ENCODE measurements around the gene PUS10.
"Not testable (repeated sequence)": the region's sequence is repeated elsewhere in the genome, so short reads cannot be mapped to it uniquely, and the experiment has no call there.

Gene PUS10

DNA sequence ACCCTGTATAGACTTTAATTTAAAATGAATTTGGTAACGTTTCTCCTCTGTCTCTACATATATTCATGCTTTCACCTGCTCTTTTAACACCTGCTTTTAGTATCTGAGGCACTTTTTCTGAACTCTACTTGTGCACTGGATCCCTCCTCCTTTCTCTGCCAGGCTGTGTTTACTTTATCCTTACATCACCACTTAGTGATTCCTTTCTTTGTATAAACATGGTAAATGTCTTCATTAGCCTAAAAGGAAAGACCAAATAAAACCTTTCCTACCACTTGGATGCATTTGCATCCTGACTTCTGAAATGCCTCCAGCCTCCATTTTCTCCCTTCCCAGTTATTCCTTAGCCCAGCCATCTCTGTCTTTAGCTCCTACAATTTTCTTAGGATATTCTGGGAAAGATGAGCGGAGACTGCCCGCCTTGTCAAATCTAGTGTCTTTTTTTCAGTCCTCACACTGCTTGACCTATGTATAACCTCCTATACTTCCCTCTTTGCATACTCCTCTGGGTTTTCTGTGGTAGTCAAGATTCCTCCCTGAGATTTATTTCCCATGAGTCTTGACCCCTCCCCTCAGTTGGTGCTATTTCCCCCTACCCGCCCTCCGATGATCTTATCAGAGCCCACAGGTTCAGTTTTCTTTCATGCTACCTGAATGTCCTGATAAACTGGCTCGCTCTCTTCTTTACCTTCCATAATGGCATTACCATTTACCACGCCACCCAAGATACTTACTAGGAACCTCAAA, 91.9 kb downstream of the PUS10 start:
- Histone ChIP-seq H4K91ac (ENCODE audit: low read depth, low read length, poor library complexity) (no peak overlapping the region), H3K4ac (ENCODE audit: low read length) (no peak overlapping the region), H3K9ac (ENCODE audit: low read depth, low read length, poor library complexity) (no peak overlapping the region), H3K14ac (ENCODE audit: low read length) (no peak overlapping the region), H2BK15ac (ENCODE audit: low read length) (no peak overlapping the region), H3K36me3 (replicated peaks in 1 of 2; ENCODE audit: control insufficient read depth in 2 of 2, insufficient read depth in 2 of 2, low read length in 2 of 2) (peaks cover 4 to 43% of the 10 kb centered on the region in 2 donors), H3K27ac (replicated peaks; ENCODE audit: low read length) (no peak overlapping the region), H2AFZ (ENCODE audit: low read length) (no peak overlapping the region), H3K9me3 (replicated peaks in 1 of 2; ENCODE audit: control insufficient read depth in 2 of 2, insufficient read depth in 1 of 2, low read depth in 1 of 2, low read length in 2 of 2) (no peaks in the 10 kb centered on the region), H3K4me3 (ENCODE audit: low read length in 2 of 2) (no peak overlapping the region), H3K23ac (ENCODE audit: low read depth, low read length, poor library complexity) (no peak overlapping the region), H3K79me1 (ENCODE audit: low read depth, low read length) (no peaks in the 10 kb centered on the region), H3K4me1 (ENCODE audit: control insufficient read depth in 2 of 2, insufficient read depth in 1 of 2, low read depth in 1 of 2, low read length in 2 of 2) (no peaks in the 10 kb centered on the region), H2BK12ac (ENCODE audit: low read length) (no peak overlapping the region), H3K27me3 (ENCODE audit: control insufficient read depth in 3 of 3, insufficient read depth in 3 of 3, low read depth in 1 of 3, low read length in 3 of 3) (no peaks in the 10 kb centered on the region), H2BK5ac (ENCODE audit: low read length) (no peak overlapping the region), H3K4me2 (ENCODE audit: insufficient read depth, low read length, poor library complexity, severe bottlenecking) (no peak overlapping the region), H2BK120ac (ENCODE audit: low read depth, low read length) (no peak overlapping the region), H2AK5ac (ENCODE audit: low read depth, low read length) (no peak overlapping the region), H3K18ac (ENCODE audit: low read length) (no peak overlapping the region), H4K8ac (ENCODE audit: low read depth, low read length) (no peak overlapping the region)
- DNase-seq (ENCODE audit: low spot score), result no peak
- no CpG with 5 or more reads among the region's 7 CpGs for WGBS, 2 donors (ENCODE audit: extremely low coverage in 2 of 2, insufficient read length in 2 of 2, insufficient replicate concordance in 1 of 2)

- H3K14ac ChIP-seq (ENCODE audit: low read length), result no peak overlapping the region
- no peak overlapping the region for H2BK120ac ChIP-seq (ENCODE audit: low read depth, low read length)
- H4K8ac ChIP-seq (ENCODE audit: low read depth, low read length), result no peak overlapping the region
- no peaks in the 10 kb centered on the region for H3K79me1 ChIP-seq (ENCODE audit: low read depth, low read length)
- H3K9me3 ChIP-seq (replicated peaks in 1 of 2; ENCODE audit: control insufficient read depth in 2 of 2, insufficient read depth in 1 of 2, low read depth in 1 of 2, low read length in 2 of 2), result no peaks in the 10 kb centered on the region
- H3K9ac ChIP-seq (ENCODE audit: low read depth, low read length, poor library complexity), result no peak overlapping the region
- H2BK15ac ChIP-seq (ENCODE audit: low read length), result no peak overlapping the region
- no peak overlapping the region for H2AFZ ChIP-seq (ENCODE audit: low read length)
- H3K4me3 ChIP-seq (ENCODE audit: low read length in 2 of 2), result no peak overlapping the region
- H2BK12ac ChIP-seq (ENCODE audit: low read length), result no peak overlapping the region
- peaks cover 2 to 12% of the 10 kb centered on the region in 2 donors for H3K36me3 ChIP-seq (replicated peaks in 1 of 2; ENCODE audit: control insufficient read depth in 2 of 2, insufficient read depth in 2 of 2, low read length in 2 of 2)
- no peak overlapping the region for H3K4me2 ChIP-seq (ENCODE audit: insufficient read depth, low read length, poor library complexity, severe bottlenecking)
- H2AK5ac ChIP-seq (ENCODE audit: low read depth, low read length), result no peak overlapping the region
- no peak for DNase-seq (ENCODE audit: low spot score)
- WGBS, 2 donors (ENCODE audit: extremely low coverage in 2 of 2, insufficient read length in 2 of 2, insufficient replicate concordance in 1 of 2), result no CpG with 5 or more reads among the region's 8 CpGs
- H3K27ac ChIP-seq (replicated peaks; ENCODE audit: low read length), result no peak overlapping the region
- H3K18ac ChIP-seq (ENCODE audit: low read length), result no peak overlapping the region
- H3K27me3 ChIP-seq (ENCODE audit: control insufficient read depth in 3 of 3, insufficient read depth in 3 of 3, low read depth in 1 of 3, low read length in 3 of 3), result no peaks in the 10 kb centered on the region
- no peak overlapping the region for H4K91ac ChIP-seq (ENCODE audit: low read depth, low read length, poor library complexity)
- H2BK5ac ChIP-seq (ENCODE audit: low read length), result no peak overlapping the region
- no peak overlapping the region for H3K4ac ChIP-seq (ENCODE audit: low read length)
- H3K4me1 ChIP-seq (ENCODE audit: control insufficient read depth in 2 of 2, insufficient read depth in 1 of 2, low read depth in 1 of 2, low read length in 2 of 2), result no peaks in the 10 kb centered on the region
- no peak overlapping the region for H3K23ac ChIP-seq (ENCODE audit: low read depth, low read length, poor library complexity)
Observed at GRCh38 chr2:60907329-60907728, 110.7 kb downstream of the PUS10 start.

DNA sequence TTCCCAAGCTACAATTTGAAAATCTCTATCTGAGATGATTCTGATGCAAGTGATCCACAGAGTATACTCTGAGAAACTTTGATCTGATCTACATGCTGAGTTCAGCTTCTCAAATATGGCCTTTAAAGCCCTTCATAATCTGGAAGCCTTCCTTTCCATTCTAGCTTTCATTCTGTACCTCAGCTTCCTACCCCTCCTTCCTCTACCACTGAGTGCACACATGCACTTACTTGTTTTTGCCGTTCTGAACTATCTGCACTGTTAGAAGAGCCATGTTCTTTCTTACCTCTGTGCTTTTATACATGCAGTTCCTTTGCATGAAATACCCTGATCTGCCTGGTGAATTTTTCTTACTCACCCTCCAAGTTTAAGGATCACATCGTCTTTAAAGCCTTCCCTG, 111.7 kb downstream of the PUS10 start:
- Histone ChIP-seq H3K9ac (ENCODE audit: low read depth, low read length, poor library complexity) (no peak overlapping the region), H3K27ac (replicated peaks; ENCODE audit: low read length) (no peak overlapping the region), H2BK12ac (ENCODE audit: low read length) (no peak overlapping the region), H3K23ac (ENCODE audit: low read depth, low read length, poor library complexity) (no peak overlapping the region), H3K4me3 (ENCODE audit: low read length in 2 of 2) (no peak overlapping the region), H2BK120ac (ENCODE audit: low read depth, low read length) (no peak overlapping the region), H2AK5ac (ENCODE audit: low read depth, low read length) (no peak overlapping the region), H4K8ac (ENCODE audit: low read depth, low read length) (no peak overlapping the region), H3K27me3 (ENCODE audit: control insufficient read depth in 3 of 3, insufficient read depth in 3 of 3, low read depth in 1 of 3, low read length in 3 of 3) (no peaks in the 10 kb centered on the region), H3K9me3 (replicated peaks in 1 of 2; ENCODE audit: control insufficient read depth in 2 of 2, insufficient read depth in 1 of 2, low read depth in 1 of 2, low read length in 2 of 2) (no peaks in the 10 kb centered on the region), H3K36me3 (replicated peaks in 1 of 2; ENCODE audit: control insufficient read depth in 2 of 2, insufficient read depth in 2 of 2, low read length in 2 of 2) (peaks cover 2 to 21% of the 10 kb centered on the region in 2 donors), H2BK5ac (ENCODE audit: low read length) (no peak overlapping the region), H3K79me1 (ENCODE audit: low read depth, low read length) (no peaks in the 10 kb centered on the region), H2BK15ac (ENCODE audit: low read length) (no peak overlapping the region), H3K4me1 (ENCODE audit: control insufficient read depth in 2 of 2, insufficient read depth in 1 of 2, low read depth in 1 of 2, low read length in 2 of 2) (no peaks in the 10 kb centered on the region), H3K14ac (ENCODE audit: low read length) (no peak overlapping the region), H3K4ac (ENCODE audit: low read length) (no peak overlapping the region), H2AFZ (ENCODE audit: low read length) (no peak overlapping the region), H3K4me2 (ENCODE audit: insufficient read depth, low read length, poor library complexity, severe bottlenecking) (no peak overlapping the region), H3K18ac (ENCODE audit: low read length) (no peak overlapping the region), H4K91ac (ENCODE audit: low read depth, low read length, poor library complexity) (no peak overlapping the region)
- no peak for DNase-seq (ENCODE audit: low spot score)
- WGBS, 2 donors (ENCODE audit: extremely low coverage in 2 of 2, insufficient read length in 2 of 2, insufficient replicate concordance in 1 of 2), result no CpG with 5 or more reads among the region's 2 CpGs

DNA sequence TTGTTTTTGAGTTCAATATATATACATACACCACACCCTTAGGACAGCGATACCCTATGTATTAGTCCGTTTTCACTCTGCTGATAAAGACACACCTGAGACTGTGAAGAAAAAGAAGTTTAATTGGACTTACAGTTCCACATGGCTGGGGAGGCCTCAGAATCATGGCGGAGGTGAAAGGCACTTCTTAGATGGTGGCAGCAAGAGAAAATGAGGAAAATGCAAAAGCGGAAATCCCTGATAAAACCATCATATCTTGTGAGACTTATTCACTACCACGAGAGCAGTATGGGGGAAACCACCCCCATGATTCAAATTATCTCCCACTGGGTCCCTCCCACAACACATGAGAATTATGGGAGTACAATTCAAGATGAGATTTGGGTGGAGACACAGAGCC, 112.2 kb downstream of the PUS10 start:
- peaks cover 2 to 24% of the 10 kb centered on the region in 2 donors for H3K36me3 ChIP-seq (replicated peaks in 1 of 2; ENCODE audit: control insufficient read depth in 2 of 2, insufficient read depth in 2 of 2, low read length in 2 of 2)
- not testable (repeated sequence) for H2AK5ac ChIP-seq (ENCODE audit: low read depth, low read length); H3K9me3 ChIP-seq (replicated peaks in 1 of 2; ENCODE audit: control insufficient read depth in 2 of 2, insufficient read depth in 1 of 2, low read depth in 1 of 2, low read length in 2 of 2); H3K9ac ChIP-seq (ENCODE audit: low read depth, low read length, poor library complexity); H3K18ac ChIP-seq (ENCODE audit: low read length); H3K23ac ChIP-seq (ENCODE audit: low read depth, low read length, poor library complexity); H3K27me3 ChIP-seq (ENCODE audit: control insufficient read depth in 3 of 3, insufficient read depth in 3 of 3, low read depth in 1 of 3, low read length in 3 of 3); DNase-seq (ENCODE audit: low spot score); H3K4ac ChIP-seq (ENCODE audit: low read length); H3K4me2 ChIP-seq (ENCODE audit: insufficient read depth, low read length, poor library complexity, severe bottlenecking); H2BK5ac ChIP-seq (ENCODE audit: low read length); H3K14ac ChIP-seq (ENCODE audit: low read length); H2BK12ac ChIP-seq (ENCODE audit: low read length); H4K8ac ChIP-seq (ENCODE audit: low read depth, low read length); H3K27ac ChIP-seq (replicated peaks; ENCODE audit: low read length); H3K4me3 ChIP-seq (ENCODE audit: low read length in 2 of 2); H4K91ac ChIP-seq (ENCODE audit: low read depth, low read length, poor library complexity); H2BK120ac ChIP-seq (ENCODE audit: low read depth, low read length); H2BK15ac ChIP-seq (ENCODE audit: low read length); H3K4me1 ChIP-seq (ENCODE audit: control insufficient read depth in 2 of 2, insufficient read depth in 1 of 2, low read depth in 1 of 2, low read length in 2 of 2); H2AFZ ChIP-seq (ENCODE audit: low read length); H3K79me1 ChIP-seq (ENCODE audit: low read depth, low read length)
- no CpG with 5 or more reads among the region's 5 CpGs for WGBS, 2 donors (ENCODE audit: extremely low coverage in 2 of 2, insufficient read length in 2 of 2, insufficient replicate concordance in 1 of 2)

All from neuronal stem cell (in vitro differentiated cells).